Endodermal cell (in vitro differentiated cells): Measurements from ENCODE around the gene ALDH1A3. TPM values are rescaled to one million over a fixed set of nuclear protein-coding genes. Genes with fewer than 3 reads are reported as not detected.
A peak's percentile ranks its signal among the peaks of the same experiment; 100 is the strongest.

ENCODE experiments used
- DNase-seq: peaks from one replicate; pipeline ENCODE4 v3.0.0-alpha.2; 2017
- H3K27ac ChIP-seq: 2 replicates; pipeline ENCODE4 v1.5.1; 2013; ENCODE audit warnings: mild to moderate bottlenecking, low read depth, low read length, moderate library complexity
- H3K27me3 ChIP-seq: 2 replicates; pipeline ENCODE4 v1.6.1; 2013; ENCODE audit warnings: mild to moderate bottlenecking, low read length, moderate library complexity; ENCODE audit not compliant: insufficient read depth, control insufficient read depth, poor library complexity, severe bottlenecking
- H3K36me3 ChIP-seq: 2 replicates; pipeline ENCODE4 v1.7.0; 2013; ENCODE audit warnings: mild to moderate bottlenecking, low read length, moderate library complexity; ENCODE audit not compliant: control insufficient read depth, insufficient read depth
- H3K4me1 ChIP-seq: one replicate; pipeline ENCODE4 v1.7.0; 2013; ENCODE audit warnings: low read length; ENCODE audit not compliant: control insufficient read depth, insufficient read depth
- H3K4me3 ChIP-seq: 2 replicates; pipeline ENCODE4 v1.5.1; 2013; ENCODE audit warnings: mild to moderate bottlenecking, low read length, moderate library complexity
- H3K9ac ChIP-seq: 2 replicates; pipeline ENCODE4 v1.6.1; 2013; ENCODE audit warnings: mild to moderate bottlenecking, low read length, moderate library complexity; ENCODE audit not compliant: poor library complexity, severe bottlenecking; ENCODE audit errors: extremely low read depth
- H3K9me3 ChIP-seq: 2 replicates; pipeline ENCODE4 v1.6.1; 2013; ENCODE audit warnings: mild to moderate bottlenecking, low read length, moderate library complexity; ENCODE audit not compliant: control insufficient read depth
- H3K27ac Mint-ChIP-seq: 2 replicates; pipeline ENCODE4 v1.8.0; 2020; ENCODE audit warnings: mixed read lengths
- H3K27me3 Mint-ChIP-seq: 2 replicates; pipeline ENCODE4 v1.8.0; 2021; ENCODE audit warnings: mild to moderate bottlenecking, mixed read lengths; ENCODE audit not compliant: insufficient read depth
- H3K36me3 Mint-ChIP-seq: 2 replicates; pipeline ENCODE4 v1.8.0; 2020; ENCODE audit warnings: low read depth, mixed read lengths
- H3K4me1 Mint-ChIP-seq: 2 replicates; pipeline ENCODE4 v1.8.0; 2020; ENCODE audit warnings: mixed read lengths
- H3K4me3 Mint-ChIP-seq: 2 replicates; pipeline ENCODE4 v1.8.0; 2020; ENCODE audit warnings: mild to moderate bottlenecking, moderate library complexity, mixed read lengths
- H3K9me3 Mint-ChIP-seq: 2 replicates; pipeline ENCODE4 v1.8.0; 2020; ENCODE audit warnings: mild to moderate bottlenecking, mixed read lengths
- WGBS, 2 experiments: methylation state at CpG; one replicate each; pipeline versions ENCODE4 v1.1.5 to v1.1.7; 2013; ENCODE audit warnings: missing lambda C conversion rate in 2 of 2, mixed read lengths in 1 of 2; ENCODE audit not compliant: insufficient coverage in 1 of 2, insufficient read length in 1 of 2; 5-methylcytosine and 5-hydroxymethylcytosine counted together
- total RNA-seq, 2 donors: library from RNA; stranded (reverse); fragmentation: NEBNext Ultra II Directional in 1 of 2; extraction: Animal tissue kit (Norgen Biotek cat#: 25700) in 1 of 2; gene quantifications; 2 replicates in 1 of 2; 3 replicates in 1 of 2; pipeline ENCODE4 v1.2.1, GENCODE V29; 2021
- TF ChIP-seq, protein P1 (sequence below): fragments of 200-600 bp; sonication (generic); conservative IDR thresholded peaks from 2 replicates; pipeline ENCODE4 v1.5.0; 2021; ENCODE audit warnings: antibody characterized with exemption, mild to moderate bottlenecking

ALDH1A3 gene
- total RNA-seq, 2 donors from 2014 or later: 6.9 to 7.3 TPM

DNA sequence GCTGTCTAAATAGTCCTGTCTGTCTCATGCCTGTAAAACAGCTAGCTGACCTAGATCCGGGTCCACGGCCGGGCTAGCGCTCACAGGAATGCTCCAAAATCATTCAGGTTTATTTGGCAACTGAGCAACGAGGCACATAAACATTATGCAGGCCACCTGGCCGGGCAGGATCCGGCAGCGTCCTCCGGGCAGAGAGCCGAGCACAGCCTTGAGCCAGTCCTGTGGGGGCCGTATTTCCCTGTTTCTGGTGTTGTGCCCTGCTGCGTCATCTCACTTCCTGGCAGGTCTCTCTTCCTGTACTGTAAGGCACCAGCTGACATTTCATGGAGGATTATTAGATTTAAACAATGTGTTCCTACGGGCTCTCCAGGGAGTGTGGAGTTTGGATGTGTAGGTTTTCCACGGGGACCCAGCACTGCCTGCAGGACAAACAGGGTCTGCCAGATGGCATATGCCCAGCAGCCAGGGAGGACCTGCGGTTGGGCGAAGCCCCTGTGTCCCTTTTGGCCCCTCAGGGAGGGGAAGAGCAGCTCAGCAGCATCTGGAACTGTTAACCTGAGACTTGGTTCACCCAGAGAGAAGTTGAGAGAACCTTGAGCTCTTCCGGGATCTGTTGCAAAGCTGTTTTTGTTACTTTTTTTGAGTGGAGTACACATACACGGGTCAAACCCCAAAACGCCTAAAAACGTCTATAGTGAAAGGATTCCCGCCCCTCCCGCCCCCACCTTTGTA lies 23.0 kb downstream of the ALDH1A3 start:
- peaks cover 13% of the 10 kb centered on the region for H3K4me1 Mint-ChIP-seq
- no peak overlapping the region for H3K9ac ChIP-seq
- peaks cover 26% of the 10 kb centered on the region for H3K36me3 ChIP-seq
- peaks cover 16% of the 10 kb centered on the region for H3K4me1 ChIP-seq
- H3K36me3 Mint-ChIP-seq: peaks cover 16% of the 10 kb centered on the region
- 90 to 92% methylated on average over 18 to 22 of the region's 22 CpGs for WGBS, 2 experiments
- no peak overlapping the region for H3K27ac Mint-ChIP-seq
- H3K27me3 Mint-ChIP-seq: no peaks in the 10 kb centered on the region
- no peaks in the 10 kb centered on the region for H3K27me3 ChIP-seq
- H3K4me3 ChIP-seq: no peak overlapping the region
- DNase-seq: peak; percentile 28
- TF ChIP-seq, protein P1, sequence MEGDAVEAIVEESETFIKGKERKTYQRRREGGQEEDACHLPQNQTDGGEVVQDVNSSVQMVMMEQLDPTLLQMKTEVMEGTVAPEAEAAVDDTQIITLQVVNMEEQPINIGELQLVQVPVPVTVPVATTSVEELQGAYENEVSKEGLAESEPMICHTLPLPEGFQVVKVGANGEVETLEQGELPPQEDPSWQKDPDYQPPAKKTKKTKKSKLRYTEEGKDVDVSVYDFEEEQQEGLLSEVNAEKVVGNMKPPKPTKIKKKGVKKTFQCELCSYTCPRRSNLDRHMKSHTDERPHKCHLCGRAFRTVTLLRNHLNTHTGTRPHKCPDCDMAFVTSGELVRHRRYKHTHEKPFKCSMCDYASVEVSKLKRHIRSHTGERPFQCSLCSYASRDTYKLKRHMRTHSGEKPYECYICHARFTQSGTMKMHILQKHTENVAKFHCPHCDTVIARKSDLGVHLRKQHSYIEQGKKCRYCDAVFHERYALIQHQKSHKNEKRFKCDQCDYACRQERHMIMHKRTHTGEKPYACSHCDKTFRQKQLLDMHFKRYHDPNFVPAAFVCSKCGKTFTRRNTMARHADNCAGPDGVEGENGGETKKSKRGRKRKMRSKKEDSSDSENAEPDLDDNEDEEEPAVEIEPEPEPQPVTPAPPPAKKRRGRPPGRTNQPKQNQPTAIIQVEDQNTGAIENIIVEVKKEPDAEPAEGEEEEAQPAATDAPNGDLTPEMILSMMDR: no peak
- H3K4me3 Mint-ChIP-seq: no peak overlapping the region
- H3K9me3 Mint-ChIP-seq: peaks cover 2% of the 10 kb centered on the region
- H3K27ac ChIP-seq: no peak overlapping the region
- H3K9me3 ChIP-seq: no peaks in the 10 kb centered on the region

DNA sequence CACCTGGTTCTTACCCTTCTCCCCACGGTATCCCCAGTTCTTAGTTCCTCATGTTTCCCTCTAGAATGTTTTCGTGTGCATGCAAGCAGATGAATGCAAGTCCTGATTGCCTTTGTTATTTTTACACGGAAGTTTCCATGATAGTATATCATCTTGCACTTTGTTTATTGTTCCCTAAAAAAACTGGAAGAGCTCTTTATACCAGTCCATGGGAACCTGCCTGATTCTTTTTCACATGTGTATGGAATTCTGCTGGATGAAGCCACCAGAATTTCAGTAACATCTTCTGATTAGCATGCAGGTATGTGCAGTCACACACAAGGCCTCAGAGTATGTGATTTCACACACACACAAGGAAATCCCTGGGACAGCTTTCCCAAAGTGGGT lies 23.5 kb downstream of the ALDH1A3 start:
- Histone ChIP-seq H3K9me3 (no peaks in the 10 kb centered on the region), H3K4me3 (no peak overlapping the region), H3K27ac (no peak overlapping the region), H3K36me3 (peaks cover 26% of the 10 kb centered on the region), H3K9ac (no peak overlapping the region), H3K27me3 (no peaks in the 10 kb centered on the region), H3K4me1 (peaks cover 10% of the 10 kb centered on the region)
- H3K9me3 Mint-ChIP-seq: peaks cover 2% of the 10 kb centered on the region
- peaks cover 12% of the 10 kb centered on the region for H3K4me1 Mint-ChIP-seq
- H3K27ac Mint-ChIP-seq: no peak overlapping the region
- no peak overlapping the region for H3K4me3 Mint-ChIP-seq
- H3K27me3 Mint-ChIP-seq: no peaks in the 10 kb centered on the region
- DNase-seq: peak; percentile 10
- H3K36me3 Mint-ChIP-seq: peaks cover 16% of the 10 kb centered on the region
- WGBS, 2 experiments: 93 to 100% methylated on average over 3 of the region's 3 CpGs
- TF ChIP-seq, protein P1: no peak

DNA sequence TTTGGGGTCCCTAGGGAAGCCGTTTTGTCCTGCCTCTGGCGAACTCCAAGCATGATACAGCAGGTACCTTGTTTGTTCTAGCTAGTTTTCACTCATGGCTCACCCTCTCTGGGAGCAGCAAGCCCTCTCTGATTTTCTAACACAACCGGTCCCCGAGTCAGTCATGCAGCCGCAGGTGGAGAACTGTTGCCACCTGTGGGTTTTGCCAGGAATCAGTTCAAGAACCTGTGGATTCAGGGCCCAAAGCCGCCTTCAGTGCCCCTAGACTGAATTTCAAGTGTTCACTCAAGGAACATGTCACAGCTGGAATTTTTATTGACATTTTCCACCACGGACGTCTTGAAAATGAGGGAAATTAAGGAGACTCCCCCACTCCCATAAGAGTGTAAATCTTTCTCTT lies 26.2 kb downstream of the ALDH1A3 start:
- no peaks in the 10 kb centered on the region for H3K27me3 Mint-ChIP-seq
- H3K27ac Mint-ChIP-seq: peak overlapping the region; percentile 18
- no peak overlapping the region for H3K27ac ChIP-seq
- H3K4me1 ChIP-seq: no peaks in the 10 kb centered on the region
- no peaks in the 10 kb centered on the region for H3K9me3 ChIP-seq
- no peaks in the 10 kb centered on the region for H3K9me3 Mint-ChIP-seq
- no peak overlapping the region for H3K4me3 ChIP-seq
- H3K4me3 Mint-ChIP-seq: no peak overlapping the region
- no peaks in the 10 kb centered on the region for H3K27me3 ChIP-seq
- peaks cover 31% of the 10 kb centered on the region for H3K36me3 ChIP-seq
- no peak overlapping the region for H3K9ac ChIP-seq
- 91 to 98% methylated on average over 6 to 8 of the region's 8 CpGs for WGBS, 2 experiments
- TF ChIP-seq, protein P1: peak; percentile 55
- H3K36me3 Mint-ChIP-seq: peaks cover 18% of the 10 kb centered on the region
- H3K4me1 Mint-ChIP-seq: no peaks in the 10 kb centered on the region
- peak; percentile 52 for DNase-seq
